K562 (cell line): ENCODE results near the gene CYB561A3. TPM values are rescaled to one million over a fixed set of nuclear protein-coding genes. Genes with fewer than 3 reads are reported as not detected.

ENCODE experiments used
- AFF1 ChIP-seq, 2 experiments: fragments of 450-650 bp; IDR thresholded peaks; 2 replicates each; pipeline ENCODE4 v1.6.1; 2018; ENCODE audit warnings: mild to moderate bottlenecking in 2 of 2, low read depth in 1 of 2; ENCODE audit not compliant: partially characterized antibody in 2 of 2
- HNRNPL ChIP-seq: fragments of 200-400 bp; formaldehyde crosslinking; IDR thresholded peaks from 2 replicates; pipeline ENCODE4 v1.6.1; 2017; ENCODE audit warnings: low read depth, mild to moderate bottlenecking, low read length
- NRF1 ChIP-seq, 2 experiments: fragments of 450-650 bp; IDR thresholded peaks in 1 of 2; conservative IDR thresholded peaks in 1 of 2; 2 replicates each; pipeline ENCODE4 v1.6.1; 2014; ENCODE audit warnings: mild to moderate bottlenecking in 2 of 2
- PURB ChIP-seq: sonication (generic); formaldehyde crosslinking; IDR thresholded peaks from 2 replicates; pipeline ENCODE4 v1.9.0; 2021; ENCODE audit warnings: low read depth, mild to moderate bottlenecking, missing genetic modification reagents
- PYGO2 ChIP-seq: fragments of 450-650 bp; IDR thresholded peaks from 2 replicates; pipeline ENCODE4 v1.6.1; 2016; ENCODE audit warnings: mild to moderate bottlenecking, missing genetic modification characterization, moderate library complexity, missing compliant biosample characterization
- RBM25 ChIP-seq: fragments of 200-400 bp; formaldehyde crosslinking; IDR thresholded peaks from 2 replicates; pipeline ENCODE4 v1.6.1; 2018; ENCODE audit warnings: low read length, low read depth, moderate library complexity; ENCODE audit not compliant: severe bottlenecking
- RNF2 ChIP-seq: sonication (generic); IDR thresholded peaks from 2 replicates; pipeline ENCODE4 v1.6.1; 2016
- STAG1 ChIP-seq: sonication (generic); formaldehyde crosslinking; IDR thresholded peaks from 2 replicates; pipeline ENCODE4 v1.5.0; 2020; ENCODE audit warnings: missing genetic modification reagents, borderline replicate concordance
- WHSC1 ChIP-seq: IDR thresholded peaks from one replicate; pipeline ENCODE4 v1.6.1; 2012; ENCODE audit warnings: low read length, control low read depth, inconsistent platforms
- ZC3H4 ChIP-seq: sonication (generic); formaldehyde crosslinking; IDR thresholded peaks from 2 replicates; pipeline ENCODE4 v1.9.0; 2021; ENCODE audit warnings: missing genetic modification reagents, borderline replicate concordance
- ZNF143 ChIP-seq: sonication (generic); formaldehyde crosslinking; IDR thresholded peaks from 2 replicates; pipeline ENCODE4 v1.9.0; 2022; ENCODE audit warnings: mild to moderate bottlenecking, missing genetic modification reagents
- ZNF23 ChIP-seq: fragments of 250-450 bp; sonication (Bioruptor Pico); IDR thresholded peaks from 2 replicates; pipeline ENCODE4 v1.4.0; 2020; ENCODE audit warnings: mild to moderate bottlenecking
- ZNF695 ChIP-seq: fragments of 450-650 bp; formaldehyde crosslinking; IDR thresholded peaks from 2 replicates; pipeline ENCODE4 v1.4.0; 2020; ENCODE audit warnings: mild to moderate bottlenecking, moderate library complexity
- ZNF766 ChIP-seq: fragments of 200-800 bp; sonication (Bioruptor generic); conservative IDR thresholded peaks from 2 replicates; pipeline ENCODE4 v1.6.1; 2016; ENCODE audit warnings: missing genetic modification characterization, missing compliant biosample characterization
- polyA plus RNA-seq, 8 experiments: library from polyadenylated mRNA; depleted of rRNA in 4 of 8; stranded (reverse) in 5 of 8; unstranded in 3 of 8; fragments of >200 nt; fragmentation: Nextera tagmentation in 2 of 8; fragmentation: Illumina TruSeq in 1 of 8; extraction: Ambion mirVana in 2 of 8; extraction: Trizol in 1 of 8; gene quantifications; 2 replicates each; pipeline versions ENCODE4 v1.2.1 to v1.2.3, GENCODE V29; 2011 to 2014; ENCODE audit warnings: inconsistent platforms in 1 of 8, missing spikeins in 1 of 8
- total RNA-seq, 7 experiments: library from RNA; depleted of rRNA in 6 of 7; stranded (reverse); fragments of >200 nt in 6 of 7; fragmentation: Illumina TruSeq in 2 of 7; extraction: Trizol in 2 of 7; gene quantifications; 2 replicates each; pipeline versions ENCODE4 v1.2.1 to v1.2.3, GENCODE V29; 2011 to 2021; ENCODE audit warnings: low replicate concordance in 1 of 7
- TF ChIP-seq, protein P1 (sequence below): sonication (generic); formaldehyde crosslinking; IDR thresholded peaks from 2 replicates; pipeline ENCODE4 v1.9.0; 2022; ENCODE audit warnings: mild to moderate bottlenecking, missing genetic modification reagents
- TF ChIP-seq, protein P2 (sequence below): IDR thresholded peaks from 2 replicates; pipeline ENCODE4 v1.6.1; 2012; ENCODE audit warnings: low read depth, low read length, improper control_type of control experiment, borderline replicate concordance
- TF ChIP-seq, protein P3 (sequence below), 2 experiments: fragments of 150-350 bp in 1 of 2; IDR thresholded peaks; 2 replicates each; pipeline ENCODE4 v1.6.1; 2012 to 2016; ENCODE audit warnings: low read depth in 2 of 2, low read length in 2 of 2, mild to moderate bottlenecking in 1 of 2, moderate library complexity in 1 of 2

The CYB561A3 gene
- total and polyA plus RNA-seq, 9 of the 15 experiments (the other 6 are each of a cell fraction or from before 2014, with no cell fraction given) = 29.2 to 78.9 (median 37.9) TPM

DNA sequence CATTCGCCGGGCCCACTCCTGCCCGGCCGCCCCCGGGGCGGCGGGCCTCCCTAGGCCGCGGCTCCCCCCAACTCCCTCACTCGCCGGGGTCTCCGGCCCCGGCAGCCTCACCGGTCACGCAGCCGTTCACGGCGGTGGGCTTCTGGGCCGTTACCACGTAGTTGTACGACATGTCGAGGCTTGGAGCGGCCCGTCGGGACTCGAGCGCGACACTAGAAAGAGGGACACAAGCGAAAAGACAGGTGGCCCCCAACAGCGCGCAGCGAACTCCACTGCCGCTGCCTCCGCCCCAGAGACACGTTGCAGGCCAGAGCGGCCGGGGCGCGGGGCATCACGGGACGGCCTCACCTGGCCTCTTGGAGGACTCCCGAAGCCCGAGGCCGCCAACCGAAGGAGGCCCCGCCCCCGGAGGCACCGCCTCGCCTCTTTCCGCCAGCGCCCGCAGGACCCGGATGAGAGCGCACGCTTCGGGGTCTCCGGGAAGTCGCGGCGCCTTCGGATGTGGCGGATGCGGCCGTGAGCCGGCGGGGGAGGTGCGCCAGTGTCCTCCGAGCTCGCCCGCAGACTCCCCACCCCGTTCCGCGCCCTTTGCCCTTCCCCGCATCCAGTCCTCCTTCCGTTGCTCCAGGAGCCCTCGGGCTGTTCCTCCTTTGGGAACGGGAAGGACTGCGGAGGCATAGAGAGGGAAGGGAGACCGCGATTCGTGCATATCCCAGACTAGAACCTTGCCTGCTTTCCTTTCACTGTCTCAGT is 28.7 kb downstream of the CYB561A3 start, which contains the start of the genes DDB1 and TKFC (continued):
- no peak for TF ChIP-seq ZC3H4
- no peak for TF ChIP-seq WHSC1
- peak; percentile 88 for TF ChIP-seq RBM25
- 0 out of 2 replicates have a peak, but pooled peaks have one; percentile 42 for TF ChIP-seq ZNF766 (CRISPR knock-in tag)
- TF ChIP-seq, protein P1, sequence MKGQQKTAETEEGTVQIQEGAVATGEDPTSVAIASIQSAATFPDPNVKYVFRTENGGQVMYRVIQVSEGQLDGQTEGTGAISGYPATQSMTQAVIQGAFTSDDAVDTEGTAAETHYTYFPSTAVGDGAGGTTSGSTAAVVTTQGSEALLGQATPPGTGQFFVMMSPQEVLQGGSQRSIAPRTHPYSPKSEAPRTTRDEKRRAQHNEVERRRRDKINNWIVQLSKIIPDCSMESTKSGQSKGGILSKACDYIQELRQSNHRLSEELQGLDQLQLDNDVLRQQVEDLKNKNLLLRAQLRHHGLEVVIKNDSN (CRISPR knock-in tag) = peak; percentile 60
- no peak for TF ChIP-seq ZNF695
- TF ChIP-seq PYGO2 = no peak
- TF ChIP-seq, protein P2, sequence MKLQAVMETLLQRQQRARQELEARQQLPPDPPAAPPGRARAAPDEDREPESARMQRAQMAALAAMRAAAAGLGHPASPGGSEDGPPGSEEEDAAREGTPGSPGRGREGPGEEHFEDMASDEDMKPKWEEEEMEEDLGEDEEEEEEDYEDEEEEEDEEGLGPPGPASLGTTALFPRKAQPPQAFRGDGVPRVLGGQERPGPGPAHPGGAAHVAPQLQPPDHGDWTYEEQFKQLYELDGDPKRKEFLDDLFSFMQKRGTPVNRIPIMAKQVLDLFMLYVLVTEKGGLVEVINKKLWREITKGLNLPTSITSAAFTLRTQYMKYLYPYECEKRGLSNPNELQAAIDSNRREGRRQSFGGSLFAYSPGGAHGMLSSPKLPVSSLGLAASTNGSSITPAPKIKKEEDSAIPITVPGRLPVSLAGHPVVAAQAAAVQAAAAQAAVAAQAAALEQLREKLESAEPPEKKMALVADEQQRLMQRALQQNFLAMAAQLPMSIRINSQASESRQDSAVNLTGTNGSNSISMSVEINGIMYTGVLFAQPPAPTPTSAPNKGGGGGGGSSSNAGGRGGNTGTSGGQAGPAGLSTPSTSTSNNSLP = no peak
- TF ChIP-seq AFF1 (IDR thresholded peaks at IDR 0.05; ENCODE audit: low read depth in 1 of 2, partially characterized antibody in 2 of 2) = peak in 1 of 2 experiments; percentile 48
- 0 out of 2 replicates have a peak, but pooled peaks have one; percentile 30 for TF ChIP-seq RNF2
- TF ChIP-seq ZNF23 (CRISPR knock-in tag) = no peak
- TF ChIP-seq, protein P3, sequence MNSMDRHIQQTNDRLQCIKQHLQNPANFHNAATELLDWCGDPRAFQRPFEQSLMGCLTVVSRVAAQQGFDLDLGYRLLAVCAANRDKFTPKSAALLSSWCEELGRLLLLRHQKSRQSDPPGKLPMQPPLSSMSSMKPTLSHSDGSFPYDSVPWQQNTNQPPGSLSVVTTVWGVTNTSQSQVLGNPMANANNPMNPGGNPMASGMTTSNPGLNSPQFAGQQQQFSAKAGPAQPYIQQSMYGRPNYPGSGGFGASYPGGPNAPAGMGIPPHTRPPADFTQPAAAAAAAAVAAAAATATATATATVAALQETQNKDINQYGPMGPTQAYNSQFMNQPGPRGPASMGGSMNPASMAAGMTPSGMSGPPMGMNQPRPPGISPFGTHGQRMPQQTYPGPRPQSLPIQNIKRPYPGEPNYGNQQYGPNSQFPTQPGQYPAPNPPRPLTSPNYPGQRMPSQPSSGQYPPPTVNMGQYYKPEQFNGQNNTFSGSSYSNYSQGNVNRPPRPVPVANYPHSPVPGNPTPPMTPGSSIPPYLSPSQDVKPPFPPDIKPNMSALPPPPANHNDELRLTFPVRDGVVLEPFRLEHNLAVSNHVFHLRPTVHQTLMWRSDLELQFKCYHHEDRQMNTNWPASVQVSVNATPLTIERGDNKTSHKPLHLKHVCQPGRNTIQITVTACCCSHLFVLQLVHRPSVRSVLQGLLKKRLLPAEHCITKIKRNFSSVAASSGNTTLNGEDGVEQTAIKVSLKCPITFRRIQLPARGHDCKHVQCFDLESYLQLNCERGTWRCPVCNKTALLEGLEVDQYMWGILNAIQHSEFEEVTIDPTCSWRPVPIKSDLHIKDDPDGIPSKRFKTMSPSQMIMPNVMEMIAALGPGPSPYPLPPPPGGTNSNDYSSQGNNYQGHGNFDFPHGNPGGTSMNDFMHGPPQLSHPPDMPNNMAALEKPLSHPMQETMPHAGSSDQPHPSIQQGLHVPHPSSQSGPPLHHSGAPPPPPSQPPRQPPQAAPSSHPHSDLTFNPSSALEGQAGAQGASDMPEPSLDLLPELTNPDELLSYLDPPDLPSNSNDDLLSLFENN (IDR thresholded peaks at IDR 0.05; ENCODE audit: low read depth in 2 of 2, low read length in 2 of 2) = 0 out of 4 replicates have a peak, but pooled peaks of 1 of the 2 experiments have one; percentile 28
- peak; percentile 85 for TF ChIP-seq ZNF143 (CRISPR knock-in tag)
- TF ChIP-seq PURB (CRISPR knock-in tag) = no peak
- no peak for TF ChIP-seq STAG1 (CRISPR knock-in tag)
- peak; percentile 68 to 77 for TF ChIP-seq NRF1 (conservative IDR thresholded peaks at IDR 0.05 in 1 of 2, IDR thresholded peaks at IDR 0.05 in 1 of 2)
- 0 out of 2 replicates have a peak, but pooled peaks have one; percentile 49 for TF ChIP-seq HNRNPL
